Eye (tissue), 1 donor: ENCODE data around the gene MEGF11.
A peak's percentile ranks its signal among the peaks of the same experiment; 100 is the strongest.
"Not testable (repeated sequence)": the region's sequence is repeated elsewhere in the genome, so short reads cannot be mapped to it uniquely, and the experiment has no call there.

Experiments
- DNase-seq: peaks from one replicate; pipeline ENCODE4 v3.0.0-alpha.2; 2015

Gene MEGF11

DNA sequence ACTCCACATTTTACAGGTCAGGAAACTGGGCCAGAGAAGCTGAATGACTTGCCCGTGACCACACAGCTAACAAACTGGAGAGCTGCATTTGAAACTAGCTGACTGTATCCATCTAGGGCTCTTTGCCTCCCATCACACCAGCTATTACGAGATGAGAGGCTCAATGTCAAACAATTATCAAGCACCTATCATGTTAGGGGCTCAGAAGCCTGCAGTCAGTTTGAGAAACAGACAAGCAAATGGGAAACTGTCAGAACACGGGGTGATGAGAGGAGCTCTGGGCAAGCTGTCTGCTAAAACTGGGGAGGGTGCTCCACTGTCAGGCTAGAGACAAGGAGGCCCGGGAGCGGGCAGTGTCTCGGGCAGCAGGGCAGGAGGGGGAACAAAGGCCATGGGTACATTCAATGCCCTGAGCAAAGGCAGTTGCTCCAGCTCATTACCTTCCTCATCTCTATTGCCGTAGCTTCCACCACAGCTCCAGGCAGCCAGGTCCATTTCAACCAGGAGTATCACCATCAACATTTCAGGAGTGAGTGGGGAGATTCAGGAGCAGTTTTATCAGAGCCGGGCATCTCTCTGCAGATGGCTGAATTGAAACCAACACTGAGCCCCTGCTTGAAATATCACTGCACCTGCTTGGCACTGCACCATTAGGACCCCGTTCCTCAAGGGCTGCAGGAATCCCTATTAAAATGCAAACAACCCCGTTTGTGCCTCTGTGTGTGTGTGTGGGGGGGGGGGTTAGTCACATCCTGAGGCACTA, 261.6 kb downstream of the MEGF11 start:
- DNase-seq = no peak

DNA sequence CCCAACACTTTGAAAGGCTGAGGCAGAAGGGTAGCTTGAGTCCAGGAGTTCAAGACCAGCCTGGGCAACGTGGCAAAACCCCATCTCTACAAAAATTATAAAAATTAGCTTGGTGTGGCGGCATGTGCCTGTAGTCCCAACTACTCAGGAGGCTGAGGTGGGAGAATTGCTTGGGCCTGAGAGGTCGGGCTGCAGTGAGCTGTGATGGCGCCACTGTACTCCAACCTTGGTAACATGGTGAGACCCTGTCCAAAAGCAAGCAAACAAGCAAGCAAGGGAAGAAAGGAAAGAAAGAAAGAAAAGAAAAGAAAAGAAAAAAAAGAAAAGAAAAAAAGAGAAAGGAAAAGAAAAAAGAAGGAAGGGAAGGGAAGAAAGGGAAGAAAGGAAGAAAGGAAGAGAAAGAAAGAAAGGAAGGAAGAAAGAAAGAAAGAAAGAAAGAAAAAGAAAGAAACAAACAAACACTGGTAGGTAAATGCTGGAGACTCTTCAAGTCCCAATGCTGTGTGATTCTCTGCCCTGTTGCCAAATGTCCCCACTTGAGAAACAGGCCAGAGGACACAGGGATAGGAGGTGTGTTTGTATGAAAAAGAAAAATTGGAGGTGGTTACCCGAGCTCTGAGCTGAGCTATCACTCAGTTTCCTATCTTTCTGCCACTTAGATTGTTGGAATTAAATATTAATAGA, 263.1 kb downstream of the MEGF11 start:
- DNase-seq = no peak

DNA sequence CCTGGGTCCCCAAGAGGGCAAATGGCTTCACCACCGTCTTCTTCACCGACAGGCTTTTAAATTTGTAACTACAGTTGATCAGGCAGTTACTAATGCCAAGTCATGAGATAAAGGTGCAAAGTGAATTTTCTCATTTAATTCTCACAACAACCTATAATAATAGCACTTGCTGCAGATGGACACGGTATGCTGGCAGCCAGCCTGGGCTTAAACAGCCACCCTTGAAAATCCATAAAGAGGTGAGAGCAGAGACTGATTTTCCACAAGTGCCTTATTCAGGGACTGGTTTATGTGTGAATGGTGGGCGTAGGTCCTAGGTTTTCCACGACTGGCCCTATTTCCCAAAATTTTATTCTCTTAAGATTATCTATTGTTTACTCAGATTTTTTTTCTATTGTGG, 266.4 kb downstream of the MEGF11 start:
- no peak for DNase-seq

DNA sequence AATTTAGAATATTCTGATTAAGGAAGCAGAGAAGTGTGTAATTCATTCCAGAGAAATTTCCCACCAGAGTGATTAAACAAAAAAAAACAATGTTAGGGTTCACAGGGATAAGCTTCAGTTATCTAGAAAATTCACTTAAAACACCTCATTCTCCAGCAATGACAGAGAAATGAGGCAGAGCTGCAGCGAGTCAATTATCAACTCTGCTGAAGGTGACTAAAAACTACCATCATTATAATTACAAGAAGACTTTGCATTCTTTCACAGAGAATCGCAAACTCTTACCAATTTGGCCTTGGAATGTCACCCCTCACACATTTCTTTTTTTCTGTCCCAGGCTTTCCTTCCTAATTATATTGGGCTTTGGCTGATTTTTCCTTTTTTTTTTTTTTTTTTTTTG, 267.1 kb downstream of the MEGF11 start:
- DNase-seq = no peak

DNA sequence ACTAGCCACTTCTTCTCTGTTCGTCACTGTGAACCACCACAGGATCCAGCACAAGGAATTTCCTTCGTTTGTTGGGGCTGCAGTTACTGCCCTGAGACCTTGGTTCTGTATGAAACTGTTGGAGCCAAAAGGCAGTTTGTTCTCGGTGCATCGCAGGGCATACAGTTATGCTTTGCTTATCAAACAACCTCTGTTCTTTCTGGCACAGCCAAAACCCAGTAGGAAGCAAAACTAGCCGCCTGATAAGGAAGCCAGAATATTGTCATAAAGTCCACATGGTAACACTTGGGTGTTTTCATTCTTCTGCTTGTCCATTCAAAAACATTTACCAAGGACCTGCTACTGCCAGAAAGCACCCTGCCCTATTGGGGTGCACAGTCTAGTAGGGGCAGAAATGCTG, 268.2 kb downstream of the MEGF11 start:
- no peak for DNase-seq

DNA sequence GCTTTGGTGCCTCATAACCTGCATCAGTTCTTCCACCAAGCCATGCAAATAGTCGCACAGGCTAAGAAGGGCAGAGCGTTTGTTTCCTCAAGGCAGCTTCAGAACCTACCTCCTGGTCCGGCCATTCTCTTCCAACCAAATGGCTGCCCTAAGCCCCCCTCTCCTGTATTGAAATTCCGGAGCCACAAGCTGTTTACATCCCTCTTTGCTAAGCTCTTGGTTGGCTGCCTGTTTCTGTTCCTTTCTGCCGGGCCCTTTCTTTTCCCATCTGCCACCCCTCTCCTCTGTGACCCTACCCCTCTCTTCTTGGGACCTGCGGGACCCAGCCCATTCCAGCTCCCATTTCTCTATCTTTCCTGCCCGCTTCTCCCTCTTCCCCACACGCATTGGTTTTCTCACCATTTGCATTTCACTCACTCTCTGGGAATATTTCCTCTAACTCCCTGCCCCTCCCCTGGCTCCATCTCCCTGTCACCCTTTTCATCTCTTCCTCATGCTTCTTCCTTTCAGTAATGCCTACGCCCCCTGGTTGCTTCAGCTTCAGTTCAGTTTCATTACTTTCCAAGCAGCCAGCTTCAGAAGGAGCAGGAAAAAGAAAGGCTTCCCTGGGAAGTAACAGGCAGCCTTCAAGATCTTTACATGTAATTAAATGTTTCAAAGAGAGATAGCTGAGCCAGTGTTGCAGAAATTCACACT, 270.8 kb downstream of the MEGF11 start:
- DNase-seq = no peak

DNA sequence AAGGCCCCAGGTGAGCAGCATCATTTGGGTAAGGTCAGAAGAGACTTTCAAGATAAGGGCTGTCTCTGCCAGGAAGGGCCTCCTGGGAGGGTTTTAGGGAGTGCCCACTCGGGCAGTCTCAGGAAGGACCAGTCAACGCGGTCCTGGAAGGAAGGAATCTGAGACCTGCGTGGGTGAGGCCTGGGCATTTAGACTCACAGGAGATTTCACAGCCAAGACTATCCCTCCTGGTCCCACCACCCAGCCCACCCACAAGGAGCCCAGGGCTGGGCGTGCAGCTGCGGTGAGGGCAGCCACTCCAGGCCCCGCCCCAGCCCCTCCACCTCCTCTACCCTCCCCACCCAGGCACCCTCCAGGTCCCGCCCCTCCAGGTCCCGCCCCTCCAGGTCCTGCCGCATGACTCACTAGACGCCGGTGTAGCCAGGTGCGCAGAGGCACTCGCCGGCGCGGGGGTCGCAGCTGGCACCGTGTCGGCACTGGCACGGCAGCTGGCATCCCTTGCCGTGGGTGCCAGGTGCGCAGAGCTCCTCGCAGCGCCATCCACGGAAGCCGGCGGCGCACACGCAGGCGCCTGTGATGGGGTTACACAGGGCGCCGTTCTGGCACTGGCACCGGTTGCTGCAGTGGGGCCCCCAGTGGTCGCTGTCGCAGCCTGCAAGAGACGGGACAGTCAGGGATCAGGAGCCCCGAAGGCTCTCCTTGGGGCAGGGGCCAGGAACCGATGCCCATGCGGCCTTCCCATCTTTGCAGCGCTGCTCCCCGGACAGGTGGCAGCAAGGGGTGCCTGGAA, 271.5 kb downstream of the MEGF11 start:
- DNase-seq = peak; percentile 56

DNA sequence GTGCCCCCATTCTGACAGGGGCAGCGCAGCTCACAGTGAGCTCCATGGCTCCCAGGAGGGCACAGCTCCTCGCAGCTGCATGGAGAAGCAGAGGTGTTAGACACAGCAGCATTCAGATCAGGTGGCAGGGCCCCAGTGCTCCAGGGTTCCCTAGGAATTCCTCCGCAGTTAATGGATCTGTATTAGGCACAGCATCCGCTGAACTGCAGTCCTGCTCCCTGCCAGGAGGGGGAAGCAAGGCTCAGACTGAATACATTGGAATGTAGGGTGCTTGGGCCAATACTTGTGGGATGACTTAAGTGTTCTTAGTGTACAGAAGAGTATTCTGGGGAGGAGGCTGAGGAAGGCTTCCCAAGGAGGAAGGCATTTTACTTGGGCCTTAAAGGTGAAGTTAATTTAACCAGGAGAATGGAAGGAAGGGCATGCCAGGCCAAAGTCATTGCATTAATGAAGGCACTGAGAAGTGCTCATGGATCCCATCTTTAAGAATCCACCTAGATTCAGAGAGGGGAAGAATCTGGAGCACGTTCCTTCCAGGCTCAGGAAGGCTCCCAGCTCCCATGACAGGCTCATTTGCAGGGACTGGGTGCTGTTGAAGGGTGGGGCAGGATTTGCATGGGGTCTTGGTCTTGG, 272.6 kb downstream of the MEGF11 start:
- DNase-seq = peak; percentile 71

DNA sequence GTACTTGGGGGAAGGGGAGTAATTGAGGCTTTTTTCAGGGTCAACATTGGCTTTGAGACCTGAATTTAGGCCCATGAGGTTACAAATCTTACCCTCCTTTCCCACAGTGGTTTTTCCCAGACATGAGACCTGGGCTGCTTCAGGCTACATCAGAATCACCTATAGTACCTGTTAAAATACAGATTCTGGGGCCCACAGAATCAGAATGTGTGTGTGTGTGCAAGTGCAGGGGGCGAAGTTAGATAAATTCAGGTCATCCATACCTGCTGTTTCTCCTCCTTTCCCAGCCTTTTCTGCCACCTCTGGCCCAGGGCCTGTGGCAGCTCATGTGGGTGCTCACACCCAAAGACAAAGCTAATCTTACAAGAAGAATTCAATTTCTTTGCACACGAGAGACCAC, 273.7 kb downstream of the MEGF11 start:
- no peak for DNase-seq

DNA sequence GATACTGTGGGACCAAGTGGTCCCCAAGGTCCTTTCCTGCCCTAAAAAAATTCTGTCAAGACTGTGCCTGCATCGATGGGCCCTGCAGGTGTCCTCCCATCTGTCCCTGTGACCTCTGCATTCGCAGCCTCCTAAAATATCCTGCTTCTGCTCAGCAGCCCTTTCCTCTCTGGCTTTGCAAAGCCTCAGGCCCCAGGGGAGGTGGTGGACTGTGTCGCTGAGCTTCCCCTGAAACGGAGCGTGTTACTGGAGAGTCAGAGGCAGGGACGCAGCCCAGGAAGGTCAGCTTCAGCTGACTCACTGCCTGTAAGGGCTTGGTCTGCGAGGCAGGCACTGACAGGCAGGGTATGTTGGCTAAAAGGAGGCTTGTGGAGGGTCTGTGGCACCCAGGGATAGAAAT, 274.2 kb downstream of the MEGF11 start:
- DNase-seq = peak; percentile 44

DNA sequence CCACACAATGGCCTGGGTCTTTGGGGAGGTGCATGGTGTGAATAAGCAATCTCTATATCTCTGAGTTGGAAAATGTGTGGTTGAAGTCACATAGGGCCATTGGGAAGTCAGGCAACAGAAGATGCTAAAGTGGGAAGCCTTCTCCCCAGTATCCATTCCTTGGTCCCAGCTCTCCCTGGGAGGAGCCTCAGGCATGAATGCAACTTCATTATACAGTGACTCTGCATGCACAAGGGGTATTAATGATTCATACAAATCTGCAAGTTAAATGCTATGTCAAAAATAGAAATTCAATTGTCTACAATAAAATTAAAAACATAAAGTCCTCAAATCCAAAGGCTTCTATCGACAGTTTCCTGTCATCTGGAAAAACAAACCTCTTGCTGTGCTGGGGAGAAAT, 275.4 kb downstream of the MEGF11 start:
- DNase-seq = no peak

DNA sequence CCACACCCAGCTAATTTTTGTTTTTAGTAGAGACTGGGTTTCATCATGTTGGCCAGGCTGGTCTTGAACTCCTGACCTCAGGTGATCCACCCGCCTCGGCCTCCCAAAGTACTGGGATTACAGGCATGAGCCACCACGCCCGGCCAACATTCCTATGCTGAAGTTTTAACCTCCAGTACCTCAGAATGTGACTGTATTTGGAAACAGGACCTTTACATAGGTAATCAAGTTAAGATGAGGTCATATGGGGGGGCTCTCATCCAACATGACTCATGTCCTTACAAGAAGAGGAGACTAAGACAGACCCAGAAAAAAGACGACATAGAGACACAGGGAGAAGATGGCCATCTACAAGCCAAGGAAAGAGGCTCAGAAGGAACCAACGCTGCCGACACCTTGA, 277.4 kb downstream of the MEGF11 start:
- DNase-seq = not testable (repeated sequence)

DNA sequence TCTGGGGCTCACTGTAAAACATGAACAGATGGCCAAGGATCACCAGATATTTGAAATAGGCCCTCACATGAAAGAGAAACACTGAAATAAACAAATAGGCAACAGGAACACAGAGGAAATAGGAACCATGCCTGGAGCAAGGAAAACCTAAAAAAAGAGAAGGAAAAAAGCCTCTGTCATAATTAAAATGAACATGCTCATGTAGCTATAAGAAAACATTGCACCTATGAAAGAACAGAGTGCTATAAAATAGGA, 281.9 kb downstream of the MEGF11 start:
- DNase-seq = no peak

DNA sequence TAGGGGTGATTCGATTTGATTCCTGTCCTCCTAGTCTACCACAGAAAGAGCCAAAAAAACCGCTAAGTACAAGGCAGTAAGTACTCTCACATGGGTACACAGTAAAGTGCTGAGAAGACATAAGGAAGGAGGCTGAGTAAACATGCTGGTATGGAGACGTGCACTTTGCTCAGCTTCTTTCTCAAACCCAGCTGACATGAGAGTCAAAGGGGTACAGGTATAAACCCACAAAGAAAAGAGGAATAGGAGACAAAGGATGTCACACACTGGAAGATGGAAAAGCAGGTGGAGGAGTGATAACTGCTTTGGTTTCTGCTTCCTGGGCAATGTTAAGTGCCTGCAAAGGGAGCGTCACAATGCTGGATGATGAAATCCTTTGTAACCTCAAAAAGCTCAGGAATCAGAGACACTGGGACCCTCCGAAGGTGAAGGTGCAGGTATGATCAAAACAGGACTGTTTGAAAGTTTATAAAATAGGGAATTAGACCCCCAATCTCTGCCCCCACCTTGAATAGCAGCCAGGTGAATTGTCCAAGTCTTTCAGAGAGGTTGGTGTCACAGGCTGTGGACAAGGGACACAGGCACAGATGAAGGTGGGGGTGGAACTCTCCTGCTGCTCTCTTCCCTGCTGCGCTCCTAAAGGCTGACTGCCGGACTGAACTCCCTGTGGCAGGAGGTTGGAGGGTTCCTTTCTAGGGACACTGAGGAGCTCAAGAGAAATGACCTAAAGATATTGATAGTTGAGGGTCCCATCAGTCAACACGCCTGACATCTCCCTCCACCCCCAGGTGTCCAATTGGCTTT, 282.4 kb downstream of the MEGF11 start:
- DNase-seq = no peak

DNA sequence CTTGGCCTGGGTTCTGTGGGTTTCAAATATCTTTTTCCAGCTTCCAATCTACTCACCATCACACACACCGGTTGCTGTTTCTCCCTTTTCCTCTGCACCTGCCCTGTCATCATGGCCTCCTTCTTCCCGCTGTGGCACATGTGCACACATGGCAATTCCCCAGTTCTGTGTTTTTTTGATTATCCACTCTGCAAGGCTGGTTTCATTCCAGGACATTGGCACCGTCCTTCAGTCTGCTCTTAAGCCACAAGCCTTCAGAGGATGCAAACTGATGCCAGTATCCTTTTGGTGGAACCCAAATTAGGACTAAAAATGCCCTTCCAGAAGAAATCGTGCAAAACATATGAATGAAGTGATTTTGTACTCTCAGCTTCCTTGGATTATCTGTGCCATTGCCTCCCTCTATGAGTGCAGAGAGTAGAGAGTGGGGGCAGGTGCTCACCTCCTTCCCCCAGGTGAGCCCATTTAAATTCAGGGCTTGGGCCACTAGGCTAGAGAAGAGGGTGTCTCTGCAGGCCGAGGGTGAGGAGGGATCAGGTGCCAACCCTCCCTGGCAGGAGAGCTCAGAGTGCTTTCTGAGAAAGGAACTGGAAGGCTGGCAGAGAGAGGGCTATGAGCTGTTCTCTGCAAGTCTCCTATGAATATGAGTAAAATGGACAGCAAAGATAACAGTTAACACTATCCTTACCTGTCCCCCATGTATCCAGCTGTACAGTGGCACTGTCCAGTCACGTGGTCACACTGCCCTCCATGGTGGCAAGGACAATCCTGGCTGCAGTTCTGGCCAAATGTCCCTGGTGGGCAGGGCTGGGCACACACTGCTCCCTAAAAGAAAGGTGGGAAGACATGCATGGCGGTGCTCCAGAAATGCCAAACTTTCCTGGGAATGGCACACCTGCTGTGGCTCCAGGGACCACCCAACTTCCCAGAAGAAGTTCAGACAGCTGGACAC, 283.4 kb downstream of the MEGF11 start:
- no peak for DNase-seq

DNA sequence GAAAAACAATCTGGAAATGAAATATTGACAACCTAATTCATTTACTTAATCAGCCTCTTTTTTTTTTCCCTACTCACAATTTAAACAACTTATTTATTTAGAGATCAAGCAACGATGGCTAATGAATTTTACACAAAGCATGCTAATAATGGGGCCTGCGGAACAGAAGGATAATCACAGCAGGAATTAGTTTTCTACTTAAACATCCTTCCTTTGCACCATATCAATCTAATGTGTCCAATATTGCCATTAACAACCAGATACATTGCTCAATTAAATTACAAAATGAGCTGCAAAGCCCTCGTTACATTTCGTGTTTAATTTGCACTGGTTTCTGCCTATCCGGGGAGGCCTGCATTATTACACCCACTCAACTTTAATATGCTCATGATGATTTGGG, 285.0 kb downstream of the MEGF11 start:
- no peak for DNase-seq

DNA sequence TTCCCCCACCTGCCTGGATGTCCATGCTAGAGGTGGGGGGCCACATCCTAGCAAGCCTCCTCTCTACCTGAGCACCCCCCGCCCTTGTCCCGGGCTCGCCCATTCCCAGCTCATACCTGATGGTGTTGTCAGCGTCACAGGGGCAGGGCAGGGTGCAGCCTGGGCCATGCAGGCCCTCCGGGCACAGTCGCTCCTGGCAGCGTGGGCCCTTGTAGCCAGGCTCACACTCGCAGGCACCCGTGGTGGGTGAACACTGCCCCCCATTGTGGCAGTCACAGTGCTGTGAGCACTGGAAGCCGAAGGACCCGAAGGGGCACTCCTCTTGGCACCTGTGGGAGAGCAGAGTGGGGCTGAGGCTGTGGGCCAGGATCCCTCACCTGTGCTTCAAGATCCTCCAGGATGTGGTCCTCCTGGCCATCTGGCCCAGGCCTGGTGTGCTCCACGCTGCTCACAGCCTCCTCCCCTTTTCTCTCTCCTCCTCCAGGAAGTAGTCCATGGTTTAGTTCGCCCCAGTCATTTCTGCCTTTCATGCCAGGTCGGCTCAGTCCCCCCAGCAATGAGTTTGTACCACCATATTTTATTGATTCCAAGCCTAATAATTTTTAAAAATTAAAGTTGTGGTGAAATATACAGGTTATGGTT, 288.6 kb downstream of the MEGF11 start:
- no peak for DNase-seq

DNA sequence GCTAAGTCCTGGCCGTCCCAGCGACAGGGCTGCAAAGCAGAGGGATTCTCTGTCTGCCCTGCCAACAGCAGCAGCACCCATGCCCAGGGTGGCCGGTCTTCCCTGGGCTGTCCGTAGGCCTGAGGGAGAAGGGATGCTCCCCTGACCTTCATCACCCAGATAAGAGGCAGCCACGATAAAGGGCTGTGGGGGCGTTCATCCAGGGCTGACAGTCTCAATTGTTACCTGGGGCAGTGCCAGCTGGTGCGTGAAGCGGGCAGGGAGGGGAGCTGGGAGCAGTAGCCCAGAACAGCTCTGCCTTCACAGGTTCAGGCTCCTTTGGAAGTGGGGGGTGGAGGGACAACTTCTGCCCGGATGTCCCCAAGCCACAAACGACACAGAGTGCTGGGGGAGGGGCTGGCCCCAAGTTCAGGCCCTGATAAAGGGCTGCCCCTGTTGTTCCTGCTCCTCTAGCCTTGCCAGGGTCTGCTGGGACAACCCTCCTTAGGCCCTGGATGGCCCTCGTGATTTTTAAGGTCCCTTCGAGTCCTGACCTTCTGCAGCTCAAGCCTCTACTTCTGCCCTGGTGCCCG, 289.6 kb downstream of the MEGF11 start:
- DNase-seq = no peak

DNA sequence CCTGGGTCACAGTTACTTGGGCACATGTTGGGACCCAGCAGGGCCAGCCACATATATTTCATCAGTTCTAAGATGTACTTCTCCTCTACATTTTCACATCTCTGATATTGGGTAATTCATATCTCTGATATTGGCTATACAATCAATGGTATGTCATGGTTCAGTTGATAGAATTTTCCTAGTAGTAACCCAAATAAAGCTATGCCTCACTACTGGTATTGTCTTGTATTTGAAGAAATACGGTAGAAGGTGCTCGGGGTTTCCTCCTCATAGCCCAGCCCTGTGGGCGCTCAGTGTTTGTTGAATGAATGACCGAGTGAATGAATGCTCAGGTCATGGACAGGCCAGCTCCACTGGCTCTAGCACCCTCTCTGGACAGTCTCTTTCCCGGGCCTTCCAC, 290.2 kb downstream of the MEGF11 start:
- DNase-seq = no peak

DNA sequence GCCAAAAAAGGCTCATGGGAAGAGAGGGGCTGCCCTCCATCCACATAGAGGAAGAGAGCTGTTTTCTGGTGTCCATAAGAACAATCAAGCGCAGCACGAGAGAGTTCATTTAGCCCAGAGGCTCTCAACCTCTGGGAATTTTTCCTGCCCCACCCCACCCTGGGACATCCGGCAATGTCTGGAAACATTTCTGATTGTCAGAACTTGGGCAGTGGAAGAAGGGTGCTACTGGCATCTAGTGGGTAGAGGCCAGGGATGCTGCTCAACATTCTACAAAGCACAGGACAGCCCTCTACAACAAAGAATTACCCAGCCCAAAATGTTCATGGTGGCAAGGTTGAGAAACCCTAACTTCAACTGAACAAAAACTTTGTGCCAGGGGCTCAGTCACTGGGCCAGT, 291.4 kb downstream of the MEGF11 start:
- DNase-seq = no peak
